HepG2 (cell line): ENCODE results near the gene STRN3. TPM values are rescaled to one million over a fixed set of nuclear protein-coding genes. Genes with fewer than 3 reads are reported as not detected.

Source experiments
- DPF2 ChIP-seq: sonication (generic); formaldehyde crosslinking; IDR thresholded peaks from 2 replicates; pipeline ENCODE4 v1.4.0; 2020; ENCODE audit warnings: mild to moderate bottlenecking, low read depth, missing genetic modification reagents, borderline replicate concordance
- FOXJ3 ChIP-seq: sonication (generic); formaldehyde crosslinking; IDR thresholded peaks from 2 replicates; pipeline ENCODE4 v1.4.0; 2020; ENCODE audit warnings: missing genetic modification reagents, mild to moderate bottlenecking, borderline replicate concordance
- FOXO4 ChIP-seq: sonication (generic); formaldehyde crosslinking; conservative IDR thresholded peaks from 2 replicates; pipeline ENCODE4 v1.8.1; 2023; ENCODE audit warnings: missing genetic modification reagents
- HMGXB3 ChIP-seq: sonication (generic); formaldehyde crosslinking; IDR thresholded peaks from 2 replicates; pipeline ENCODE4 v1.4.0; 2020; ENCODE audit warnings: missing genetic modification reagents, borderline replicate concordance
- JDP2 ChIP-seq: sonication (generic); formaldehyde crosslinking; IDR thresholded peaks from 2 replicates; pipeline ENCODE4 v1.8.1; 2022; ENCODE audit warnings: missing genetic modification reagents, borderline replicate concordance
- KDM2A ChIP-seq: sonication (generic); formaldehyde crosslinking; IDR thresholded peaks from 2 replicates; pipeline ENCODE4 v1.4.0; 2020; ENCODE audit warnings: low read depth, missing genetic modification reagents, borderline replicate concordance
- PLSCR1 ChIP-seq: sonication (generic); formaldehyde crosslinking; IDR thresholded peaks from 2 replicates; pipeline ENCODE4 v1.5.0; 2020; ENCODE audit warnings: missing genetic modification reagents, mild to moderate bottlenecking, borderline replicate concordance
- POLR2AphosphoS2 ChIP-seq: IDR thresholded peaks from 2 replicates; pipeline ENCODE4 v1.6.1; 2011; ENCODE audit warnings: low read depth, low read length, improper control_type of control experiment
- RBM39 ChIP-seq: fragments of 200-400 bp; formaldehyde crosslinking; IDR thresholded peaks from one replicate; pipeline ENCODE4 v1.6.1; 2018; ENCODE audit warnings: antibody characterized with exemption, mild to moderate bottlenecking, low read depth, low read length; ENCODE audit not compliant: poor library complexity, severe bottlenecking
- THRA ChIP-seq: sonication (generic); formaldehyde crosslinking; IDR thresholded peaks from 2 replicates; pipeline ENCODE4 v1.4.0; 2020; ENCODE audit warnings: missing genetic modification reagents, borderline replicate concordance
- THYN1 ChIP-seq: sonication (generic); formaldehyde crosslinking; IDR thresholded peaks from 2 replicates; pipeline ENCODE4 v1.8.1; 2023; ENCODE audit warnings: low read depth, mild to moderate bottlenecking, moderate library complexity, missing genetic modification reagents, borderline replicate concordance
- ZNF317 ChIP-seq: sonication (generic); formaldehyde crosslinking; IDR thresholded peaks from 2 replicates; pipeline ENCODE4 v1.5.0; 2020; ENCODE audit warnings: mild to moderate bottlenecking, missing genetic modification reagents
- ZNF333 ChIP-seq: sonication (generic); formaldehyde crosslinking; IDR thresholded peaks from 2 replicates; pipeline ENCODE4 v1.4.0; 2020; ENCODE audit warnings: mild to moderate bottlenecking, missing genetic modification reagents, borderline replicate concordance
- ZNF33B ChIP-seq: sonication (generic); formaldehyde crosslinking; IDR thresholded peaks from 2 replicates; pipeline ENCODE4 v1.5.1; 2020; ENCODE audit warnings: mild to moderate bottlenecking, missing genetic modification reagents
- ZNF414 ChIP-seq: sonication (generic); formaldehyde crosslinking; IDR thresholded peaks from 2 replicates; pipeline ENCODE4 v1.5.0; 2020; ENCODE audit warnings: missing genetic modification reagents
- ZNF597 ChIP-seq: sonication (generic); formaldehyde crosslinking; IDR thresholded peaks from 2 replicates; pipeline ENCODE4 v1.5.0; 2020; ENCODE audit warnings: missing genetic modification reagents
- ZNF746 ChIP-seq: sonication (generic); formaldehyde crosslinking; IDR thresholded peaks from 2 replicates; pipeline ENCODE4 v1.8.0; 2022; ENCODE audit warnings: mild to moderate bottlenecking, missing genetic modification reagents
- polyA plus RNA-seq, 8 experiments: library from polyadenylated mRNA; depleted of rRNA in 3 of 8; stranded (reverse) in 7 of 8; unstranded in 1 of 8; fragments of >200 nt; fragmentation: Illumina TruSeq in 4 of 8; extraction: Trizol in 4 of 8; gene quantifications; 2 replicates each; pipeline versions ENCODE4 v1.2.1 to v1.2.3, GENCODE V29; 2011 to 2016; ENCODE audit warnings: low read depth in 4 of 8, missing spikeins in 1 of 8, mixed read lengths in 1 of 8; ENCODE audit not compliant: insufficient read depth in 1 of 8
- total RNA-seq, 5 experiments: library from RNA; depleted of rRNA; stranded (reverse); fragments of >200 nt; fragmentation: Illumina TruSeq; extraction: Trizol; gene quantifications; 2 replicates each; pipeline ENCODE4 v1.2.3, GENCODE V29; 2016; ENCODE audit warnings: low read depth in 1 of 5

The STRN3 gene
- total and polyA plus RNA-seq, 2 of the 13 experiments (the other 11 are each of a cell fraction or from before 2014, with no cell fraction given): 49.4 to 123 TPM

- TF ChIP-seq ZNF414 (CRISPR knock-in tag) (0 out of 2 replicates have a peak, but pooled peaks have one; percentile 6), ZNF333 (CRISPR knock-in tag) (0 out of 2 replicates have a peak, but pooled peaks have one; percentile 15), POLR2AphosphoS2 (no peak), ZNF597 (CRISPR knock-in tag) (no peak), THRA (no peak), FOXO4 (peak; percentile 11; the same call in 1 of the 2 replicates), JDP2 (CRISPR knock-in tag) (no peak), PLSCR1 (CRISPR knock-in tag) (no peak), THYN1 (CRISPR knock-in tag) (no peak), HMGXB3 (CRISPR knock-in tag) (no peak; the same call in 1 of the 2 replicates), FOXJ3 (CRISPR knock-in tag) (peak; percentile 38; the same call in 1 of the 2 replicates), KDM2A (CRISPR knock-in tag) (no peak), ZNF33B (CRISPR knock-in tag) (peak; percentile 22; the same call in 1 of the 2 replicates), RBM39 (no peak), ZNF746 (CRISPR knock-in tag) (no peak; the same call in 1 of the 2 replicates), ZNF317 (CRISPR knock-in tag) (no peak), DPF2 (no peak)
These were observed 152.7 kb downstream of the STRN3 start (continued) for GRCh38 chr14:30873308-30874119.
